GM21737 (cell line): ENCODE data around the gene FAM171A1.
"Not testable (repeated sequence)": the region's sequence is repeated elsewhere in the genome, so short reads cannot be mapped to it uniquely, and the experiment has no call there.

Experiments
- ATAC-seq: cut with Tn5 transposase; IDR thresholded peaks from one replicate; pipeline ENCODE4 v1.9.1; 2021; ENCODE audit warnings: mild to moderate bottlenecking, moderate library complexity; ENCODE audit not compliant: unreplicated experiment

FAM171A1 gene

DNA sequence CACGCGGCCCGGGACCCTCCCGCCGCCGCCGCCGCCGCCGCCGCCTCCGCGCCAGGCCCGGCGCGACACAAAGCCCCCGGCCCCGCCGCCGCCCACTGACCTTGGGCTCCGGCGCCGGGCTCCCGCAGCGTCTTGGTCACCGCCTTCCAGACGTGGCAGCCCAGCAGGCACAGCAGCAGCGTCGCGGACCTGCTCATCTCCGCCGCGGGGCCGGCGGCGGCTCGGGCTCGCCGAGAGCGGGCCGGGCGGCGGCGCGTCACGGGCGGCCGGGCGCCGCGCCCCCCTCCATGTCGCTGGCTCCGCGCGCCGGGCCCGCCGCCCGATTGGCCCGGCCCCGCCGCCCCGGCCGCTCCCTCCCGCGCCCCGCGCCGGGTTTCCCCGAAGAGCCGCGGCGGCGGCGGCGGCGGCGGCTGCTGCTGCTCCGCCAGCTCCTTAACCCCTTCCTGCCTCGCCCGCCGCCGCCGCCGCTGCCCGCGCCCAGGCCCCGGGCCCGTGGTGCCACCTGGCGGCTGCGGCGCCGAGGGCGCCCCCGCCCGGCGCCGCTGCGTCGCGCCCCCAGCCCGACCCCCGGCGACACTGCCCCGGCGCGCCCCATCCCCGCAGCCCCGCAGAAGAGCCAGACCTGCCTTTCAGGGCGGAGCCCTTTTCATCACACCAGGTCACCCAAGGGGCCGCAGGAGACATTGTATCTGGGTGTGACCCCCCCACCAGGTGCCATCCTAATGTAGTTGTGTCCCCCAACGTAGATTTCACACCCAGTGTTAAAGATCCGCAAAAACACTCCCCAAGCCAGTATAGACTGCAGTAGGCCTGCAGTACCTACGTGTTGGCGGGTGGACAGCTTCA, at the start of gene FAM171A1:
FAM171A1 (minus strand) TSS at position 434 of the 846 bp plus-strand sequence; CDS start at position 197, 237 bp downstream.
- ATAC-seq: peak; percentile 58

GRCh38 chr10:15420858-15421257, 49.8 kb upstream of the FAM171A1 start:
- ATAC-seq: no peak

- no peak for ATAC-seq
These were observed 48.3 kb upstream of the FAM171A1 start for GRCh38 chr10:15419279-15419874.

- ATAC-seq: no peak
These were observed 44.9 kb upstream of the FAM171A1 start for GRCh38 chr10:15416034-15416433.

GRCh38 chr10:15411010-15411409, 39.9 kb upstream of the FAM171A1 start:
- no peak for ATAC-seq

DNA sequence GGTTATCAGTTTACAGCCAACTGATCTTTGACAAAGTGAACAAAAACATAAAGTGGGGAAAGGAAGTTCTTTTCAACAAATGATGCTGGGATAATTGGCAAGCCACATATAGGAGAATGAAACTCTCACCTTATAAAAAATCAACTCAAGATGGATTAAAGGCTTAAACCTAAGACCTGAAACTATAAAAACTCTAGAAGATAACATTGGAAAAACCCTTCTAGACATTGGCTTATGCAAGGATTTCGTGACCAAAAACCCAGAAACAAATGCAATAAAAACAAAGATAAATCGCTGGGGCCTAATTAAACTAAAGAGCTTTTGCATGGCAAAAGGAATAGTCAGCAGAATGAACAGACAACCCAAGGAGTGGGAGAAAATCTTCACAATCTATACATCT, 38.3 kb upstream of the FAM171A1 start:
- not testable (repeated sequence) for ATAC-seq

DNA sequence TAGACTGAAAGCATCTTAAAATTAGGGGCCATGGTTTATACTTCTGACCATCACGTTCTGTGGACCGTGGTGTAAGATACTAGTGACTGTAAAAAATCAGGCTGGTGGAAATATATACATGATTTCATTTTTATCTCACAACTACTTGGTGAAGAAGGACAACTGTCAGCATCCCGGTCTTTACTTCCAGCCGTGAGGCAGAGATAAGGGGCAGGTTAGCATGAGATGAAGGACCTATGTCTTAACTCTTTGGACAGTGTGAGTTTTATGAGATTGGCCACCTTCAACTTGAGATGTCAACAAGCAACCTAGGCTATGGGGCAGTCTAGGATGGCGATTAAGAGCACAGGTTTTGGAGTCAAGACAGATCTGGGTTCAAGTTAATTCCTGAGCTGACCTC, 37.5 kb upstream of the FAM171A1 start:
- no peak for ATAC-seq

DNA sequence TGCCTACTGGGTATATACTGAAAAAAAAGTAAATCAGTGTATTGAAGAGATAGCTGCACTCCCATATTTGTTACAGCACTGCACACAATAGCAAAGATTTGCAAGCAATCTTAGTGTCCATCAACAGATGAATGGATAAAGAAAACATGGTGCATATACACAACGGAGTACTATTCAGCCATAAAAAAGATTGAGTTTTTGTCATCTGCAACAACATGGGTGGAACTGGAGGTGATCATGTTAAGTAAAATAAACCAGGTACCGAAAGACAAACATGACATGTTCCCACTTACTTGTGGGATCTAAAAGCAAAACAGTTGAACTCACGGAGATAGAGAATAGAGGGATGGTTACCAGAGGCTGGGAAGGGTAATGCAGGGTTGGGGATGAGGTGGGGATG, 34.2 kb upstream of the FAM171A1 start:
- ATAC-seq: no peak

GRCh38 chr10:15401382-15401781, 30.3 kb upstream of the FAM171A1 start:
- ATAC-seq: no peak

GRCh38 chr10:15400461-15400860, 29.4 kb upstream of the FAM171A1 start:
- not testable (repeated sequence) for ATAC-seq

DNA sequence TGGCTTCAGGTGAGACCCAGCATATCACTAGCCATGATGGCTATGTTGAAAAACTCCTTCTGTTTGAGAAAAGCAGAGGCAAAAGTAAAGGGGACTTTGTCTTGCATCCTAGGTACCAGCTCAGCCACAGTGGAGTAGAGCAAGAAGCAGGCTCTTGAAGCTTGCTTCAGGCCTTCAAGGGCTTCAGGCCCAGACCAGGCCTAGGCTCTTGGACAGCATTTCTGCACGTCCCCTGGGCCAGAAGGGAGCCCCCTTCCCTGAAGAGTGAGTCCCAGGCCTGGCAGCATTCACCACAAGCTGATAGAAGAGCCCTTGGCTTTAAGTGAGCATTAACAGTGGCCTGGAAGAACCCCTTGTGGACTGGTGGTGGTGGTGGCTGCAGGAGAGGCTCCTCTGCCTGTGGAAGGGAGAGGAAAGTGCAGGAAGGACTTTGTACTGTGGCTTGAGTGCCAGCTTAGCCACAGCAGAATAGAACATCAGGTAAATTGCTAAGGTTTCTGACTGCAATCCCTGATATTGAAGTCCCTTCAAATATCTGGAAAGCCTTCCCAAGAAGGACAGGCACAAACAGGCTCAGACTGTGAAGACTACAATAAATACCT, 28.1 kb upstream of the FAM171A1 start:
- ATAC-seq: no peak

- ATAC-seq: no peak
These were observed 24.8 kb upstream of the FAM171A1 start for GRCh38 chr10:15395935-15396334.

DNA sequence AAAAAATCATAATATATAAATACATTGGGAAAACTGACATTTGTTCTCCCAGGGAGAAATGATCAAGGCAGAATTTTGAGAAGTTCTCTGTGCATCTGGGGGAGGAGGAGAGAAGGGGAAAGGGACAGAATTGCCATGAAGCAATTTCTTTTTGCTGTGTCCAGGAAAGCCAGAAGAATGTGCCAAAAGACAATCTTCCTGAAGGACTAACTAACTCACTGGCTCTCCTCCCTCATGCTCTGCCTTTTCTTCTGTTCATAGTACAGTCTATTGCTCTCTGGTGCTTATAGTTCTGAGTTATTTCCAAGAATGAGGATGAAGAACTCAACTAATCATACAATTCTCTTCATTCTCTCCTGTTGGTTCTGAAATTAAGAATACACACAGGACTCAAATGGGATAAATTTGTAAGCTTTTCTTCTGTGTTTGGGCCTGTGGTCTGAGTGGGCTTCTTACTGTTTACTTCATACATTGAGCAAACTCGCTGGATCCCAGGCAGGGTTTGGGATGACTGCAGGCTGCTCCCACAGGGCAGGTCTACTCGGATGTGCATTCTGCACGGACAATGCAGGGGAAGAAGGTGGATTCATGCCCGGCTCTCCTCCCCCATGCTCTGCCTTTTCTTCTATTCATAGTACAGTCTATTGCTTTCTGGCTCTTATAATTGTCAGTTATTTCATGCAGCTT, 22.2 kb upstream of the FAM171A1 start:
- ATAC-seq: no peak

GRCh38 chr10:15391491-15391890, 20.4 kb upstream of the FAM171A1 start:
- ATAC-seq: no peak

DNA sequence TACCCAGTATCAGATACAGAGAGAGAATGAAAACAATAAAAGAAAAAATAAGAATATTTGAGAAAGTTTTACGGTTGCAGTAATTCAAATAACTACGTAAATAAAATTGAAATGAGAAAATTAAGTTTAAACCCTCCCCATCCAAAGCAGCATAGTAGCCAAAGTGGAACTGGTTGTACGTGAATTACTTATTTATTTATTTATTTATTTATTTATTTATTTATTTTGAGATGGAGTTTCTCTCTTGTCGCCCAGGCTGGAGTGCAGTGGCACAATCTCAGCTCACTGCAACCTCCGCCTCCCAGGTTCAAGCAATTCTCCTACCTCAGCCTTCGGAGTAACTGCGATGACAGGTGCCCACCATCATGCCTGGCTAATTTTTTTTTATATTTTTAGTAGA, 17.1 kb upstream of the FAM171A1 start:
- not testable (repeated sequence) for ATAC-seq

DNA sequence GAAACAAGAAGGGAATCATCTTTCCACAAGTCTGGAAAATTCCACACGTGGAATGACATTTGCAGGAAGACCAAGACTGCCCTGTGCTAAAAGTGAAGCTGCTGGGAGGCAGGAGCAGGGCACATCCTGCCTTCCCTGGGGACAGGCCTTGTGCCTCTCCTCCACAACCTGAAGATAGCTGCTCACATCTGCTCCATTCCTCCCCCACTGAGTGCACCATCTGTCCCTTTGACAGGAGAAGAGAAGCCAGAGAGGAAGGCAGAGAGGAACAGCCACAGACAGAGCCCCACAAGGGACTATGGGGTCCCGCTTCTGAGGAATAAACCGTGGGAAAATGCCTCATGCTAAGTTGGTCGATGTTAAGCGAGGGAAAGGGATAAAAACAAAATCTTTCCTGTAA, 15.9 kb upstream of the FAM171A1 start:
- ATAC-seq: no peak

DNA sequence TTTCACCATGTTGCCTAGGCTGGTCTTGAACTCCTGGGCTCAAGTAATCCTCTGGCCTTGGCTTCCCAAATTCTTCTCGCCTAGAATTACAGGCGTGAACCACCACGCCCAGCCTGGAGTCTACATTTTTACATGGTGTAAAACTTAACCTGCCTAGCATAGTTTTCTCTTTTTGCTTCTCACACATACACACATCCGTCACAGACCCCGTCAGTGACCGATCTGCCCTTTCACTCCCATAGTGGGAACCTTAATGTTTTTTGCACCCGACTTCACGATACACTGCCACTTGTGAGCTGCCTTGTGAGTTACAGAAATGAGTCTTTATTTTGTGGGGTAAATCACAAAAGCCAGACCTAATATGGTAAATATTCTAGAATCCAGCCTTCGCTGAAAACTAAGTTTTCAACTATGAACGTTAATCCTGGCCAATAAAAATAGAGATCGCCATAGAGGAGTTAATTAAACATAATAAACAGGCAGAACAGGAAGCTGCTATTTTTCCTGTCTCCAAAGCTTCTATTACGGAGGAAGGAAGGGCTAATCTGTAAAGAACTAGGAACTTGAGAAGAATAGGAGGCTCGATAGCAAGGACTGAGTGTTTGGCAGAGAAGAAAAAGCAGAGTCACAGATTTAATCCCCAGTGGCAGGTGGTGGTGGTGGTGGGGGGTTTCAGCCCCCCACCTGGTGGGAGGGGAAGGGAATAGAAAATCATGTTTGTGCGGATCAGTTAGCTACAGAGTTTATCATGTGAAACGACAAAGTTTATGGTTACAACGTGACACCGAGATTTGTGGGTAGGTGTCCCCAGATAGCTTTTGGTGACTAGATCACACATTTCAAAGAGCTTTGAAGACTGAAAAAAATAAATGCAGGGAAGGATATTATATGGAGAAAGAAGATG, 14.7 kb upstream of the FAM171A1 start:
- ATAC-seq: no peak

DNA sequence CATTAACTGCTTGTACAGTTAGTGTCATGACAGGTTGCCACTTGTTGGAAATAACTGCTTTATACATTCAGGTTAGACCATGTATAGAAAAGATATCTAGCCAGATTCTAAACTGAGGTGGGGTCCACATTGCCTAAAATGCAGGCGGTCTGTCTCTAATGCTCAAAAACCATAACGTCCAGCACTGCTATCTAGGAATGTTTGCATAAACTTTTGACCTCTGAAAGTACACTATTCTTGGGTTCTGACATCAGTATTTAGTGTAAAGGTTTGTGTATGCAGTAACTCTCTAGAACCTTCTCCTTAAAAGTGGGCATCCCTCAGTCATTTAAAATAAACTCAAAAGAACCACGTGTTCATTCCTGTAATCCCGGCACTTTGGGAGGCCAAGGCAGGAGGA, 10.3 kb upstream of the FAM171A1 start:
- ATAC-seq: no peak

- no peak for ATAC-seq
These were observed 8.0 kb upstream of the FAM171A1 start for GRCh38 chr10:15379078-15379477.

DNA sequence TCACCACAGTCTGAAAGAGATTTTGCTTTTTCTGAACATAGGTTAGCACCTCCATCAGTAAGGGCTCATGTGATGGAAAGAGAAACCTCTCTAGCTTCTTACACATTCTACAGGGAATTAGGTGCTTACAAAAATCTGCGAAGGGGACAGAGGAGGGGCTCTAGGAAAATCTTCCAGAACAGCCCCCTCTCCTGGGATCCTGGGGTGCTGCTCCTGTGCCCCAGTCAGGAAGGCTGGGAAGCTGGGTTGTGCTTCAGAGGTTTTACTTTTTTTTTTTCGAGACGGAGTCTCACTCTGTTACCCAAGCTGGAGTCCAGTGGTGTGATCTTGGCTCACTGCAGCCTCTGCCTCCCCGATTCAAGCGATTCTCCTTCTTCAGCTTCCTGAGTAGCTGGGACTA, 7.5 kb upstream of the FAM171A1 start:
- ATAC-seq: no peak
